K562 (cell line): ENCODE measurements around the gene ABCA3. TPM values are rescaled to one million over a fixed set of nuclear protein-coding genes. Genes with fewer than 3 reads are reported as not detected.
A peak's percentile ranks its signal among the peaks of the same experiment; 100 is the strongest.

Source experiments
- BCOR ChIP-seq: fragments of 450-650 bp; IDR thresholded peaks from 2 replicates; pipeline ENCODE4 v1.6.1; 2016
- BRD4 ChIP-seq: fragments of 200-600 bp; sonication (generic); IDR thresholded peaks from 2 replicates; pipeline ENCODE4 v1.6.1; 2017; ENCODE audit warnings: inconsistent platforms
- CTCF ChIP-seq, 3 experiments: IDR thresholded peaks in 2 of 3; conservative IDR thresholded peaks in 1 of 3; 2 replicates each; pipeline ENCODE4 v1.5.1; 2011 to 2012; ENCODE audit warnings: low read length in 3 of 3, mild to moderate bottlenecking in 3 of 3, control low read depth in 2 of 3, improper control_type of control experiment in 1 of 3, inconsistent platforms in 1 of 3, low read depth in 1 of 3, mixed read lengths in 1 of 3, moderate library complexity in 1 of 3; ENCODE audit not compliant: insufficient read depth in 2 of 3
- ESRRA ChIP-seq: fragments of 450-650 bp; IDR thresholded peaks from 2 replicates; pipeline ENCODE4 v1.6.1; 2014; ENCODE audit warnings: low read depth, mild to moderate bottlenecking, moderate library complexity, borderline replicate concordance
- HDAC2 ChIP-seq: fragments of 450-650 bp; IDR thresholded peaks from 2 replicates; pipeline ENCODE4 v1.6.1; 2016; ENCODE audit warnings: mild to moderate bottlenecking
- HOMEZ ChIP-seq: fragments of 250-450 bp; sonication (Bioruptor Pico); IDR thresholded peaks from 2 replicates; pipeline ENCODE4 v1.4.0; 2020; ENCODE audit warnings: mild to moderate bottlenecking, moderate library complexity
- IRF2 ChIP-seq: sonication (generic); formaldehyde crosslinking; IDR thresholded peaks from 2 replicates; pipeline ENCODE4 v1.8.1; 2022; ENCODE audit warnings: mild to moderate bottlenecking, missing genetic modification reagents
- MCM3 ChIP-seq: fragments of 450-650 bp; IDR thresholded peaks from 2 replicates; pipeline ENCODE4 v1.6.1; 2016
- MEF2D ChIP-seq: conservative IDR thresholded peaks from 2 replicates; pipeline ENCODE4 v1.6.1; 2016; ENCODE audit warnings: low read depth, missing genetic modification characterization, missing compliant biosample characterization
- MEIS2 ChIP-seq: fragments of 450-650 bp; IDR thresholded peaks from 2 replicates; pipeline ENCODE4 v1.6.1; 2014; ENCODE audit warnings: mild to moderate bottlenecking; ENCODE audit not compliant: partially characterized antibody
- NEUROD1 ChIP-seq: fragments of 150-350 bp; IDR thresholded peaks from 2 replicates; pipeline ENCODE4 v1.6.1; 2014; ENCODE audit warnings: borderline replicate concordance, low read length, low read depth; ENCODE audit not compliant: partially characterized antibody
- NFRKB ChIP-seq: fragments of 450-650 bp; IDR thresholded peaks from 2 replicates; pipeline ENCODE4 v1.6.1; 2016; ENCODE audit warnings: low read depth
- POLR2AphosphoS2 ChIP-seq: IDR thresholded peaks from 2 replicates; pipeline ENCODE4 v1.6.1; 2012; ENCODE audit warnings: low read length, improper control_type of control experiment
- SIN3B ChIP-seq: fragments of 450-650 bp; IDR thresholded peaks from 2 replicates; pipeline ENCODE4 v1.6.1; 2017; ENCODE audit warnings: low read depth, mild to moderate bottlenecking, moderate library complexity
- SMARCA5 ChIP-seq: fragments of 450-650 bp; IDR thresholded peaks from 2 replicates; pipeline ENCODE4 v1.6.1; 2016
- SRSF3 ChIP-seq: fragments of 200-400 bp; formaldehyde crosslinking; IDR thresholded peaks from 2 replicates; pipeline ENCODE4 v1.6.1; 2016; ENCODE audit warnings: mild to moderate bottlenecking, low read length, moderate library complexity; ENCODE audit not compliant: insufficient read depth
- ZBED1 ChIP-seq: IDR thresholded peaks from 2 replicates; pipeline ENCODE4 v1.6.1; 2014
- ZBTB1 ChIP-seq: sonication (generic); formaldehyde crosslinking; IDR thresholded peaks from 2 replicates; pipeline ENCODE4 v1.8.1; 2023; ENCODE audit warnings: missing genetic modification reagents, low read depth, mild to moderate bottlenecking, borderline replicate concordance
- ZNF586 ChIP-seq: fragments of 450-650 bp; formaldehyde crosslinking; conservative IDR thresholded peaks from 2 replicates; pipeline ENCODE4 v1.4.0; 2020; ENCODE audit warnings: mild to moderate bottlenecking, moderate library complexity
- polyA plus RNA-seq, 8 experiments: library from polyadenylated mRNA; depleted of rRNA in 4 of 8; stranded (reverse) in 5 of 8; unstranded in 3 of 8; fragments of >200 nt; fragmentation: Nextera tagmentation in 2 of 8; fragmentation: Illumina TruSeq in 1 of 8; extraction: Ambion mirVana in 2 of 8; extraction: Trizol in 1 of 8; gene quantifications; 2 replicates each; pipeline versions ENCODE4 v1.2.1 to v1.2.3, GENCODE V29; 2011 to 2014; ENCODE audit warnings: inconsistent platforms in 1 of 8, missing spikeins in 1 of 8
- total RNA-seq, 7 experiments: library from RNA; depleted of rRNA in 6 of 7; stranded (reverse); fragments of >200 nt in 6 of 7; fragmentation: Illumina TruSeq in 2 of 7; extraction: Trizol in 2 of 7; gene quantifications; 2 replicates each; pipeline versions ENCODE4 v1.2.1 to v1.2.3, GENCODE V29; 2011 to 2021; ENCODE audit warnings: low replicate concordance in 1 of 7
- TF ChIP-seq, protein P1 (sequence below): IDR thresholded peaks from 2 replicates; pipeline ENCODE4 v1.6.1; 2016; ENCODE audit warnings: missing genetic modification characterization, missing compliant biosample characterization
- TF ChIP-seq, protein P2 (sequence below), 2 experiments: IDR thresholded peaks; 2 replicates each; pipeline ENCODE4 v1.6.1; 2012; ENCODE audit warnings: improper control_type of control experiment in 2 of 2, low read depth in 2 of 2, low read length in 2 of 2, borderline replicate concordance in 1 of 2

Gene ABCA3
- total and polyA plus RNA-seq, 9 of the 15 experiments (the other 6 are each of a cell fraction or from before 2014, with no cell fraction given), result 0.66 to 23.7 (median 6.9) TPM

- TF ChIP-seq, protein P1, sequence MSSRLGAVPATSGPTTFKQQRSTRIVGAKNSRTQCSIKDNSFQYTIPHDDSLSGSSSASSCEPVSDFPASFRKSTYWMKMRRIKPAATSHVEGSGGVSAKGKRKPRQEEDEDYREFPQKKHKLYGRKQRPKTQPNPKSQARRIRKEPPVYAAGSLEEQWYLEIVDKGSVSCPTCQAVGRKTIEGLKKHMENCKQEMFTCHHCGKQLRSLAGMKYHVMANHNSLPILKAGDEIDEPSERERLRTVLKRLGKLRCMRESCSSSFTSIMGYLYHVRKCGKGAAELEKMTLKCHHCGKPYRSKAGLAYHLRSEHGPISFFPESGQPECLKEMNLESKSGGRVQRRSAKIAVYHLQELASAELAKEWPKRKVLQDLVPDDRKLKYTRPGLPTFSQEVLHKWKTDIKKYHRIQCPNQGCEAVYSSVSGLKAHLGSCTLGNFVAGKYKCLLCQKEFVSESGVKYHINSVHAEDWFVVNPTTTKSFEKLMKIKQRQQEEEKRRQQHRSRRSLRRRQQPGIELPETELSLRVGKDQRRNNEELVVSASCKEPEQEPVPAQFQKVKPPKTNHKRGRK (tag), result no peak
- TF ChIP-seq HOMEZ (no peak), SMARCA5 (no peak), SRSF3 (no peak), MCM3 (no peak), ZBTB1 (CRISPR knock-in tag) (peak; percentile 84), POLR2AphosphoS2 (peak; percentile 82), ZBED1 (no peak), BRD4 (no peak), HDAC2 (no peak), NEUROD1 (no peak), SIN3B (peak; percentile 84; the same call in 1 of the 2 replicates), ZNF586 (CRISPR knock-in tag) (no peak), MEF2D (no peak), ESRRA (peak; percentile 98), MEIS2 (no peak), CTCF (IDR thresholded peaks at IDR 0.05 in 2 of 3, conservative IDR thresholded peaks at IDR 0.05 in 1 of 3; ENCODE audit: insufficient read depth in 2 of 3, low read depth in 1 of 3, low read length in 3 of 3) (peak; percentile 80 to 88 (median 87)), IRF2 (CRISPR knock-in tag) (no peak), BCOR (peak; percentile 42; the same call in 1 of the 2 replicates), NFRKB (peak; percentile 77; the same call in 1 of the 2 replicates)
- TF ChIP-seq, protein P2, sequence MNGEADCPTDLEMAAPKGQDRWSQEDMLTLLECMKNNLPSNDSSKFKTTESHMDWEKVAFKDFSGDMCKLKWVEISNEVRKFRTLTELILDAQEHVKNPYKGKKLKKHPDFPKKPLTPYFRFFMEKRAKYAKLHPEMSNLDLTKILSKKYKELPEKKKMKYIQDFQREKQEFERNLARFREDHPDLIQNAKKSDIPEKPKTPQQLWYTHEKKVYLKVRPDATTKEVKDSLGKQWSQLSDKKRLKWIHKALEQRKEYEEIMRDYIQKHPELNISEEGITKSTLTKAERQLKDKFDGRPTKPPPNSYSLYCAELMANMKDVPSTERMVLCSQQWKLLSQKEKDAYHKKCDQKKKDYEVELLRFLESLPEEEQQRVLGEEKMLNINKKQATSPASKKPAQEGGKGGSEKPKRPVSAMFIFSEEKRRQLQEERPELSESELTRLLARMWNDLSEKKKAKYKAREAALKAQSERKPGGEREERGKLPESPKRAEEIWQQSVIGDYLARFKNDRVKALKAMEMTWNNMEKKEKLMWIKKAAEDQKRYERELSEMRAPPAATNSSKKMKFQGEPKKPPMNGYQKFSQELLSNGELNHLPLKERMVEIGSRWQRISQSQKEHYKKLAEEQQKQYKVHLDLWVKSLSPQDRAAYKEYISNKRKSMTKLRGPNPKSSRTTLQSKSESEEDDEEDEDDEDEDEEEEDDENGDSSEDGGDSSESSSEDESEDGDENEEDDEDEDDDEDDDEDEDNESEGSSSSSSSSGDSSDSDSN (IDR thresholded peaks at IDR 0.05; ENCODE audit: borderline replicate concordance in 1 of 2, low read depth in 2 of 2, low read length in 2 of 2), result peak; percentile 12 to 60; a peak in 2 of 4 replicates
Measured at GRCh38 chr16:2251296-2252111, 89.0 kb downstream of the ABCA3 start, which contains the start of gene ECI1 (continued).
